Activated CD4-positive, alpha-beta T cell treated with anti-CD3 and anti-CD28 coated beads, Interleukin-2, amount 10 ng/mL, durations not matched to agents 7 days and 5 days (primary cell): Measurements from ENCODE around the gene ATP1A2. TPM values are rescaled to one million over a fixed set of nuclear protein-coding genes. Genes with fewer than 3 reads are reported as not detected.

ENCODE experiments used
- CTCF ChIA-PET: fragments of 350-600 bp; sonication (Branson Sonifier 250); formaldehyde crosslinking; loops from one replicate; lab custom pipeline; 2021; ENCODE audit warnings: antibody characterized with exemption; lab: Charles Lee
- POLR2A ChIA-PET: fragments of 350-600 bp; sonication (Branson Sonifier 250); formaldehyde crosslinking; loops from one replicate; lab custom pipeline; 2021; ENCODE audit warnings: antibody characterized with exemption; lab: Charles Lee
- DNase-seq: peaks from one replicate; pipeline ENCODE4 v3.0.0-alpha.2; 2020
- H3K27ac Mint-ChIP-seq: one replicate; pipeline ENCODE4 v1.8.0; 2021; ENCODE audit warnings: mild to moderate bottlenecking, moderate library complexity, mixed read lengths
- H3K27me3 Mint-ChIP-seq: one replicate; pipeline ENCODE4 v1.8.0; 2021; ENCODE audit warnings: mixed read lengths
- H3K36me3 Mint-ChIP-seq: one replicate; pipeline ENCODE4 v1.8.0; 2021; ENCODE audit warnings: low read depth, mixed read lengths
- H3K4me1 Mint-ChIP-seq: one replicate; pipeline ENCODE4 v1.8.0; 2021; ENCODE audit warnings: mixed read lengths
- H3K4me3 Mint-ChIP-seq: one replicate; pipeline ENCODE4 v1.8.0; 2021; ENCODE audit warnings: mild to moderate bottlenecking, moderate library complexity, mixed read lengths
- H3K9me3 Mint-ChIP-seq: one replicate; pipeline ENCODE4 v1.8.0; 2021; ENCODE audit warnings: mixed read lengths
- total RNA-seq, 2 experiments: library from RNA; stranded (reverse); gene quantifications; one replicate each; pipeline ENCODE4 v1.2.3, GENCODE V29; 2021

The ATP1A2 gene
- total RNA-seq, 2 experiments from 2014 or later, result not detected

DNA sequence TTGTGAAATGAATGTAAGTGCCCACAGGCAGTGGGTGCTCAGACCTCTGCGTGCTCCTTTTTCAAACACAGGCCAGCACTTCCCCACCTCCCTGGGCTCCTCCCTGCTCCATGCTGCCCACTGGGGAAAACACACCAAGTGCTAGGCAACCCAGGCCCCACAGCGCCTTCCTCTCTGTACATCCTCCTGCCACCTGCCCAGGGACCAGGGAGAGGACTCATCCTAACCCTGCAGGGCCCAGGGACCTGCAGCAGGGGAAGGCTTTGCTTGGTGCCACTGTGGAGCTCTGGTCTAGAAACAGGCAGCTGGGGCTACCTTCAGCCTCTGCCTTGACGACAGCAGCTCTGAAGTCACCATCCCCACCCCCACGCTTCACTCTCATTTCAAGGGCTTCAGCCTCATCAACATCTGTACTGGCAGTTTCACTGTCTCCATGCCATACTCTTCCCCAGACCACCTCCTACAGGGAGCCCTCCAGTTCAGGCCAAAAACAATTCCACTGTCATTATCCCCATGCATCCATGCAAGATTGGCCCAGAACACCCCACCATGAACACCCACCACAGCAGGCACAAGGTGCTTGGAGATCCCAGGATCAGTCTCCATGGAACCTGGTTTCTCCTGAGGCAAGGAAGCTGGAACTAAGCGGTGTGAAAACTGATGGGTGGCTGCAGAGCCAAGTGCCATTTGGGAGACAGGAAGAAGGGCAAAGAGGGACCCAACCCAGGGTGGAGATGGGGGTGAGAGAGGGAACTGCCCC is 18.2 kb upstream of the ATP1A2 start:
- H3K4me3 Mint-ChIP-seq, result peak overlapping the region; percentile 84
- H3K27me3 Mint-ChIP-seq, result no peaks in the 10 kb centered on the region
- DNase-seq, result peak; percentile 29
- CTCF ChIA-PET, result interaction anchor here (0.8 to 5.1 kb wide), 9 partner anchors 9 to 279 kb away, joined by 3 to 42 read pairs (median 5); no protein-coding TSS in a partner anchor
- H3K27ac Mint-ChIP-seq, result peak overlapping the region; percentile 86
- peaks cover 55% of the 10 kb centered on the region for H3K4me1 Mint-ChIP-seq
- POLR2A ChIA-PET, result no interaction called here
- no peaks in the 10 kb centered on the region for H3K9me3 Mint-ChIP-seq
- H3K36me3 Mint-ChIP-seq, result peaks cover 5% of the 10 kb centered on the region

DNA sequence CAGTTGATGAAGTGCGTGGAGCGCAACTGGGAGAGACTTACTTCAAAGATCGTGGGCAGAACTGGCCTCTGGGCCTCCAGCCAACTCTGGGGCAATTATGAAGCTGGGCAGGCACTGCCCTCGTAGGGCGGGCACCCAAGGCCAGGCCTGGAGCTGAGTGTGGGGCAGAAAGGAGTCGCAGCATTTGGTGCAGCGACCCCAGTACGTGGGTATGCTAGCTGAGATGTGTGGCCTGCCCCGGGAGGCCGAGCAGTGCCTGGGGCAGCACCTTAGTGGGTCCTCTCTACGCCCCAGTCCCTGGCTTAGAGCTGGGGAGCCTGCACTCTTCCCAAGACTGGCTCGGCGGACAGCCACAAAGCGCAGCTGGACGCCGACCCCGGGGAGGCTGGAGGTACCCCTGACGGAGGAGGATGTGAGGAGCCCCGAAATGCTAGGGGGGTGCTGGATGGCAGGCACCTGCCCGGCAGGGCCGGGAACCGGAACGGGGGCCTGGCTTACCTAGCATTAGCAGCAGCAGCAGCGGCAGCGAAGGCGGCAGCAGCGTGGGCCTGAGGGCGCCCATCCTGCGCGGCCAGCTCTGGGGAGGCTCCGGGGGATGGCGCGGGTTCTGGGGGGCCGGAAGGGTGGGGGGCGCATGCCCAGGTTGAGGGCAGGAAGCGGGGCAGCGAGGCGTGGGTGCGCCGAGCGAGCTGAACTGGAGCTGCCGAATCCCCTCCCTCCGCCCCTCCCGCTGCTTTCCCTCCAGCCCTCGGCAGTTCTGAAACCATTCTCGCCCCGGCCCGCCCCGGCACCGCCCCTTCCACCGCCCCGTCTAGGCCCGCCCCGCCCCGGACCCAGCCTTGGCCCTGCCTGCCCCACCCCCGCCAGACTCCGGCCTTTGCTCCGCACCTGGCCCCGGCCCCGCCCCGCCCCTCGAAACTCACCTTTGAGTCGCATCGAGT is 17.4 kb upstream of the ATP1A2 start, which contains the start of gene IGSF8:
IGSF8 (minus strand) TSS at position 709 of the 941 bp plus-strand sequence; CDS start at position 562, 147 bp downstream.
- ChIA-PET CTCF (interaction anchor here (0.9 to 5.1 kb wide), 9 partner anchors 10 to 856 kb away, joined by 3 to 42 read pairs (median 3); no protein-coding TSS in a partner anchor), POLR2A (no interaction called here)
- Mint-ChIP-seq H3K9me3 (no peaks in the 10 kb centered on the region), H3K36me3 (peaks cover 2% of the 10 kb centered on the region), H3K4me3 (peak within 1 kb of the TSS; percentile 84), H3K4me1 (peaks cover 54% of the 10 kb centered on the region), H3K27ac (peak within 1 kb of the TSS; percentile 94), H3K27me3 (no peaks in the 10 kb centered on the region)
- DNase-seq, result peak; percentile 93

DNA sequence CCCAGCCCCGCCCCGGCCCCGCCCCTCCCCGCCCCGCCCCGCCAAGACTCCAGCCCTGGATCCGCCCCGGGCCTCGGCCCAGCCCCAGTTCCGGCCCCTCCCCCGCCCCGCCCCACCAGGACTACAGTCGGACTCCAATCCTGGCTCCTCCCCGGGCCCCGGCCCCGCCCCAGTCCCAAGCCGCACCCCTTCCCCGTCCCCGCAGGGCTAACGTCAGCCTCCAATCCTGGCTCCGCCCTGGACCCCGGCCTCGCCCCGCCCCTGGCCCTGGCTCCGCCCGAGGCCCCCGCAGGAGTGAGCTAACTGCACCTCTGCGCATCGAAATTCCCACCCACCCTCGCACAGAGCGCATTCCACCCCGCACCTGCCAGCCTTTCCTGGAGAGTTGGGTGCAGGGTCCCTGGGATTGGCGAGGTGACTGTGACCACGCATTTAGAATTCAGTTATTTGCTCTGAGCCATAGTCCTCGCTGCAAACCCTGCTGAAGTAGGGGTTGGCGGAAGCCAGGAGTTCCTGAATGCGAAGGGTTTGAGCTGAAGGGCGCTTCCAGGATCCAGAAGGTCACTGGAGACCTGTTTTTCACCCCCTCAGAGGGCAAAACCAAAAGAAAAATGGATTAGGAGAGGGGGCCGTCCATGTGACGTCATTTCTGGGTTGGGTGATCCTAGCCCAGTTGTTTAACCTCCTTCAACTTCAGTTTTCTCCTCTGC is 16.6 kb upstream of the ATP1A2 start:
- ChIA-PET CTCF (interaction anchor here (1.1 to 5.1 kb wide), 5 partner anchors 9 to 855 kb away, joined by 3 to 42 read pairs (median 3); no protein-coding TSS in a partner anchor), POLR2A (no interaction called here)
- H3K4me1 Mint-ChIP-seq, result peaks cover 49% of the 10 kb centered on the region
- peak overlapping the region; percentile 94 for H3K27ac Mint-ChIP-seq
- H3K9me3 Mint-ChIP-seq, result no peaks in the 10 kb centered on the region
- H3K27me3 Mint-ChIP-seq, result no peaks in the 10 kb centered on the region
- peaks cover 2% of the 10 kb centered on the region for H3K36me3 Mint-ChIP-seq
- H3K4me3 Mint-ChIP-seq, result peak overlapping the region; percentile 77
- DNase-seq, result peak; percentile 98

DNA sequence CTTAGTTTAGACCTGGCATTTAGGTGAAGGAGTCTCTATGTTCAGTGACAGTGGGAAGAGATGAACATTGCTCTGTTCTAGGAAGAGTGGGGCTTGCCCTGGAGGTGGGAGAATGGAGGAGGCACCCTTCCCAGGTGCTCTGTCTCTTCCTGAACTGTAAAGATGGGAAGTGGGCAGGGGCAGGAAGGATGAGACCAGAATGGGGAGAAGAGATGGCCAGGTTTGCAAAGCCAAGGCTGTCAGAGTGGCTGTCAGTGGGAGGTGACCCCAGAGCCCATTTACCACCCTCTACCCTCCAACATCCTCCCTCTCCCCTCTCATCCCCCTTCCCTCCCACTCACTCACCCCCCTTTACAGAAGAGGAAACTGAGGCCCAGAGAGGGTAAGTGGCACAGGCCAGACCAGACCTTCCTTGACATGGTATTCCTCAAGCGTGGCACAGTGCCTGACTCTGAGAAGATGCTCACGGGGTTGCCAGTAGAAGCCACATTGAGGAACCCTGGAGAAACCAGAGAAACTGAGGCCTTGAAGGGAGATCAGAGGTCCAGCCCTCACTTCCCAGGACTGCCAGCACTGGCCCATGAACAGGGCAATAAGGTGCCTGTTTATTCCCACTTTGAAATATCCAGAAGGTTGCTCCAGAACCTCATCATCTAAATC is 15.7 kb upstream of the ATP1A2 start:
- POLR2A ChIA-PET, result no interaction called here
- H3K27me3 Mint-ChIP-seq, result no peaks in the 10 kb centered on the region
- no peak overlapping the region for H3K4me3 Mint-ChIP-seq
- H3K27ac Mint-ChIP-seq, result peak overlapping the region; percentile 94
- no peaks in the 10 kb centered on the region for H3K36me3 Mint-ChIP-seq
- no peak for DNase-seq
- peaks cover 49% of the 10 kb centered on the region for H3K4me1 Mint-ChIP-seq
- CTCF ChIA-PET, result interaction anchor here (1.2 to 5.1 kb wide), 5 partner anchors 14 to 854 kb away, joined by 3 to 42 read pairs (median 3); no protein-coding TSS in a partner anchor
- no peaks in the 10 kb centered on the region for H3K9me3 Mint-ChIP-seq

DNA sequence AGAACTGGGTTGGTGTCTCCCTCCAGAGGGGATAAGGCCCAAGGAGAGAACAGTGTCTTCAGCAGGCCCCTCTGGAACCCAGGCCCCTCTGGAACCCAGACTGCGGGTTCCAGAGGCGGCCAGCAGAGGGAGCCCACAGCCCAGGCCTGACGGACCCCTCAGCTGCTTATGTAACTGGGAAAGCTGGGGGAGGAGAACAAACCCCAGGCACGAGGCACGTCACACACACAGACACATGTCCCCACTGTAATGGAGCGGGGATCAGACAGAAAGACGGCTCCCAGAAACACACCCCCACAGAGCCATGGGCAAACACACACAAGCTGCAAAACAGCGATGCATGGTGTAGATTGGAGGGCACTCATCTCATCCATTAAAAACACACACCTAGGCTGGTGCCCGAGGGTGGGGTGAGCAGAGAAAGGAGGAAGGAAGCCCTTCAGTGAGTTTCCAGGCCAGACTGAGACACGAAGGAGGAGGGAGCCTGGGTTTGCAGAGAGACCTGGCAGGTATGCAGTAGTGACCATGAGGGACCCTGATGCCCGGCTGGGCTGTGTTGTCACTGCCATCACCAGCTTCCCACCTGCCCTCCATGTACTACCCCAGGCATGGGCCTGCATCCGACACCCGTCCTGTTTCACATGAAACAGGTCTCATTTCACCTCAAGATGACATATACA is 14.4 kb upstream of the ATP1A2 start:
- POLR2A ChIA-PET, result no interaction called here

DNA sequence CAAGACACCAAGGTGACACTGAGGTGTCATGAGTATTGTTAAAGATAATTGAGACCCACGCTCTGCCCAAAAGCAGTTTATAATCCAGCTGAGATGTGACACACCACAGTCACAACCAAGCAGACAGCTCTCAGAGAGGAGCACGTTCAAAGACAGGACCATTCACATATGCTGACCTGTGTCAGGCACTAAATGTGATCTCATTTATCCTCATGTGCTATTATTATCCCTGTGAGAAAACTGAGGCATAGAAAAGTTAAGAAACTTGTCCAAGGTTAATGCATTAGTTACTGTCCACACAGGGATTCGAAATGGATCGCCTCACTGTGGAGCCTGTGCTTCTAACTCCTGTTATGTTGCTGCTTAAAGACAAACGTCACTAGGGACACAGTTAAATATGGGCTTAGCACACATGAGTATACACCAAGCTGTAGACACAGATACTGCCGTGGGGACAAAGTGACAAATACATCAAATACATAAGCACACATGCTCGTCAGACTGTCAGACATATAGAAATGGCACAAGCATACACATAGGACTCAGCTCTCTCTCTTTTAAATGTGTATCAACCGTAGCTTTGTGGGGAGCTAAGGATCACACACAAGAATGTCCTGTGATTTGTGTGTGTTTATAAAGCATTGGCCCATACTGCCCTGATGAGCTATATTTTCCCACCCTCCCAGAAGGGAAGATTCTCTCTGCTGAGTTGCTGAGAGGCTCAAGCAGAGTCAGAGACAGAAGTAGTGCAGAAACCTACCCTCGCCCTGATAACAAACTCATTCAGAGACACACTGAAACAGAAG is 13.6 kb upstream of the ATP1A2 start:
- Mint-ChIP-seq H3K4me3 (no peak overlapping the region), H3K36me3 (no peaks in the 10 kb centered on the region), H3K27me3 (no peaks in the 10 kb centered on the region), H3K9me3 (no peaks in the 10 kb centered on the region), H3K4me1 (peaks cover 33% of the 10 kb centered on the region), H3K27ac (no peak overlapping the region)
- ChIA-PET CTCF (interaction anchor here (0.6 to 3.3 kb wide), 18 partner anchors 9 to 286 kb away, joined by 3 to 16 read pairs (median 3); no protein-coding TSS in a partner anchor), POLR2A (no interaction called here)
- DNase-seq, result no peak

More for the DNA sequence above, 14.4 kb upstream of the ATP1A2 start:
- no peaks in the 10 kb centered on the region for H3K36me3 Mint-ChIP-seq
- H3K9me3 Mint-ChIP-seq, result no peaks in the 10 kb centered on the region
- peaks cover 41% of the 10 kb centered on the region for H3K4me1 Mint-ChIP-seq
- H3K27ac Mint-ChIP-seq, result peak overlapping the region; percentile 79
- CTCF ChIA-PET, result interaction anchor here (0.5 to 3.3 kb wide), 21 partner anchors 10 to 287 kb away, joined by 3 to 16 read pairs (median 3); partner anchors contain the start of gene PEX19
- H3K4me3 Mint-ChIP-seq, result no peak overlapping the region
- peak; percentile 69 for DNase-seq
- no peaks in the 10 kb centered on the region for H3K27me3 Mint-ChIP-seq

DNA sequence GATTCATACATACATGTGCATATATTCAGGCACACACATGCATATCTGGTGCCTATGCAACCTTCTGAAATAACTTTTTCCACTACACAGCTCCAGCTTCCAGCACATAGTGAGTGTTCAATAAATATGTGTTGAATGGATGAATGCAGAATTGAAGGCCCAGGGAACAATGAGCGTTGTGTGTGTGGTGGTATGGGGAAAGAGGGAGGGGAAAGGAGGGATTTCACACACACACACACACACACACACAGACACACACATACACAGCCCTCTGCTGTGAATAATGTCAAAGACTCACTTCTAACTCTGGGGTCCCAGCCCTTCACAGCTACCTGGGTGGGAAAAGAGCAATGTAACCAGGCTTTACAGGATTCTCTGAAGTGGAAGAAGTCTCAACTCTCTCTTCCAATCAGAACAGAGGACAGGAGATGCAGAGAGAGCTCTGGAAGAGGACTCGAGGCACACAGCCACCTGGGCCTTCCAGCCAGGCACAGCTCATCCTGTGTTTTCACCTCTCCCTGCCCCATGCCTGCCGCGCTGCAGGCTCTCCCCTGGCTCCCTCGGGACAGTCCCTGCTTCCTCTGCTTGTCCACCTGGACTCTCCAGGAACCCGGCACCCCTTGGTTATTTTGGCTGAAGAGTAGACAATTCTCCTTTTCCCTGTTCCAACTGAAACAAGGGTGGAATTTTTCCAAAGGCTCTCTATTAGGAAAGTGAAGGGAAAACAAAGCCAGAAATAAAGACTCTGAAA is 11.7 kb upstream of the ATP1A2 start:
- H3K4me1 Mint-ChIP-seq, result peaks cover 27% of the 10 kb centered on the region
- H3K27ac Mint-ChIP-seq, result no peak overlapping the region
- ChIA-PET POLR2A (no interaction called here), CTCF (interaction anchor here (1.9 to 3.3 kb wide), 3 partner anchors 18 to 188 kb away, joined by 6 to 14 read pairs (median 10); no protein-coding TSS in a partner anchor)
- H3K4me3 Mint-ChIP-seq, result no peak overlapping the region
- DNase-seq, result no peak
- no peaks in the 10 kb centered on the region for H3K9me3 Mint-ChIP-seq
- H3K27me3 Mint-ChIP-seq, result no peaks in the 10 kb centered on the region
- no peaks in the 10 kb centered on the region for H3K36me3 Mint-ChIP-seq

DNA sequence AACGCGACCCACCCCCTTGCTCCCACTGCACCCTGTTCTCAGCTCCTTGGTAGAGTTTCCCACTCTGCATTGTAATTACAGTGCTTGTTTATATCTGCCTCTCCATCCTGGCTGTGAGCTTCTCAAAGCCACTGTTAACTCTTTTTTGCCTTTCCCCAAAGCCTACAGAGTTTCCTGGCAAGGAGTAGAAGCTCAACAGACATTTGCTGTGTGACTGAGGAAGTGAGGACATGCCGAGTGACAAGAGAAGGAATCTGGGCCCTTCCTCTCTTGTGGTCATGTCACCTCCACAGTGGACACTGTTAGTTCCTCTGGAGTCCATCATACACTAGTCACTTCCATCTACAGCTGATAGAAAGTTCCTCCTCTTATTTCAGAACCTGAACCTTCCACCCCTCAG is 11.1 kb upstream of the ATP1A2 start:
- Mint-ChIP-seq H3K36me3 (no peaks in the 10 kb centered on the region), H3K4me1 (peaks cover 24% of the 10 kb centered on the region), H3K27me3 (no peaks in the 10 kb centered on the region), H3K4me3 (no peak overlapping the region), H3K9me3 (no peaks in the 10 kb centered on the region), H3K27ac (no peak overlapping the region)
- no peak for DNase-seq
- POLR2A ChIA-PET, result no interaction called here
- CTCF ChIA-PET, result interaction anchor here (0.6 to 3.1 kb wide), 4 partner anchors 19 to 184 kb away, joined by 3 to 10 read pairs (median 4); no protein-coding TSS in a partner anchor

DNA sequence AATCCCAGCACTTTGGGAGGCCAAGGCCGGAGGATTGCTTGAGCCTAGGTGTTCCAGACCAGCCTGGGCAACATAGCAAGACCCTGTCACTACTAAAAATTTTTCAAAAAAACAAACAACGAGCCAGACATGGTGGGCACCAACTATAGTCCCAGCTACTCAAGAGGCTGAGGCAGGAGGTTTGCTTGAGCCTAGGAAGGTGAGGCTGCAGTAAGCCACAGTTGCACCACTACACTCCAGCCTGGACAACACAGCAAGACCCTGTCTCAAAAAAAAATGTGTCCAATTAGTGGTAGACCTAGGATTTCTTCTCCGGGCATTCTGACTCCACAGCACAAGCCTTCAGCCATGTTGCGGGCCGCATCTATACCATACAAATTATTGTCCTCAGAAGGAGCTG is 10.4 kb upstream of the ATP1A2 start:
- no peaks in the 10 kb centered on the region for H3K36me3 Mint-ChIP-seq
- H3K4me3 Mint-ChIP-seq, result no peak overlapping the region
- no peak overlapping the region for H3K27ac Mint-ChIP-seq
- peaks cover 18% of the 10 kb centered on the region for H3K4me1 Mint-ChIP-seq
- no peak for DNase-seq
- no peaks in the 10 kb centered on the region for H3K27me3 Mint-ChIP-seq
- H3K9me3 Mint-ChIP-seq, result no peaks in the 10 kb centered on the region
- ChIA-PET POLR2A (no interaction called here), CTCF (interaction anchor here (0.6 to 3.1 kb wide), 6 partner anchors 20 to 234 kb away, joined by 3 to 10 read pairs (median 3); no protein-coding TSS in a partner anchor)

DNA sequence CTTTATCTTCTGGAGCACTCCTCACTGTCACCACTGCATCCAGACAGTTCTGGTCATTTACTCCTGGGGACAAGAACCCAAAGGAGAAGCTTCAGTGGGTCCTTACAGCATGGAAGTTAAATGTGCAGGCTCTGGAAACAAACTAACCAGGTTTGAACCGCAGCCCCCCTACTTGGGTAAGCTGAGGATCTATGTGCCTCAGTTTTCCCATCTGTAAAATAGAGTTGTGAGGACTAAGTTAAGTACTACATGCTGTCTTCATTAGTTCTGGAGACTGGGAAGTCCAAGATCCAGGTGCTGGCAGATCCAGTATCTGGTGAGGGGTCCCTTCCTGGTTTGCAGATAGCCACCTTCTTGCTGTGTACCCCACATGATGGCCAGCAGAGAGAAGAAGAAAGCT is 8.0 kb upstream of the ATP1A2 start:
- H3K4me1 Mint-ChIP-seq, result peaks cover 4% of the 10 kb centered on the region
- ChIA-PET POLR2A (no interaction called here), CTCF (interaction anchor here (1.0 to 1.6 kb wide), 3 partner anchors 10 to 270 kb away, joined by 3 to 5 read pairs (median 5); partner anchors contain the start of gene IGSF8)
- H3K36me3 Mint-ChIP-seq, result no peaks in the 10 kb centered on the region
- no peak overlapping the region for H3K4me3 Mint-ChIP-seq
- no peak for DNase-seq
- no peak overlapping the region for H3K27ac Mint-ChIP-seq
- H3K9me3 Mint-ChIP-seq, result no peaks in the 10 kb centered on the region
- no peaks in the 10 kb centered on the region for H3K27me3 Mint-ChIP-seq
